Stomach (tissue), 4 donors: Measurements from ENCODE around the gene RNU7-1.

Experiments
- EP300 ChIP-seq: sonication (generic); formaldehyde crosslinking; IDR thresholded peaks from one replicate; pipeline ENCODE4 v1.6.1; 2017; ENCODE audit warnings: antibody characterized with exemption
- POLR2AphosphoS5 ChIP-seq, 3 donors: sonication (generic); formaldehyde crosslinking; IDR thresholded peaks; one replicate each; pipeline ENCODE4 v1.6.1; 2016; ENCODE audit warnings: antibody characterized with exemption in 3 of 3
- TF ChIP-seq, protein P1 (sequence below), 7 experiments: fragments of 450-650 bp in 4 of 7; fragments of 200-600 bp in 3 of 7; sonication (generic) in 3 of 7; IDR thresholded peaks; one replicate each; pipeline ENCODE4 v1.5.1; 2016 to 2019; ENCODE audit warnings: antibody characterized with exemption in 7 of 7, control low read depth in 2 of 7, mild to moderate bottlenecking in 1 of 7

DNA sequence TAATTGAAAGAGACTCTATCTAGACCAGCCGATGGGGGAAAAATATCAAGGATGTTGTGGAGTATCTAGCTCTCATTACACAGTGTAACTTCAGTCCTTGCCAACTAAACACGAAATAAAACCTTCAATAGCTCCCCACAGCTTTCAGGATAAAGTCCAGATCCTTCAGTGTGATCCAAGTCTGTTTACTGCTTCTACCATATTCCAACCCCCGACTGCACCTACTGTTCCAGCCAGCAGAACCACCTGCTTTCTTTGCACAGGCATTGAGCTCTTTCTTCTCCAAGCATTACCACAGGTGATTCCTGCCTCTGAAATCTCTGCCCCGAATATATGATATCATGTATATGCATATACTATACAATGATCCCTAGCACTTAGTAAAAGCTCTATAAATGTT is 41.2 kb upstream of the RNU7-1 start:
- TF ChIP-seq EP300, result no peak
- TF ChIP-seq, protein P1, sequence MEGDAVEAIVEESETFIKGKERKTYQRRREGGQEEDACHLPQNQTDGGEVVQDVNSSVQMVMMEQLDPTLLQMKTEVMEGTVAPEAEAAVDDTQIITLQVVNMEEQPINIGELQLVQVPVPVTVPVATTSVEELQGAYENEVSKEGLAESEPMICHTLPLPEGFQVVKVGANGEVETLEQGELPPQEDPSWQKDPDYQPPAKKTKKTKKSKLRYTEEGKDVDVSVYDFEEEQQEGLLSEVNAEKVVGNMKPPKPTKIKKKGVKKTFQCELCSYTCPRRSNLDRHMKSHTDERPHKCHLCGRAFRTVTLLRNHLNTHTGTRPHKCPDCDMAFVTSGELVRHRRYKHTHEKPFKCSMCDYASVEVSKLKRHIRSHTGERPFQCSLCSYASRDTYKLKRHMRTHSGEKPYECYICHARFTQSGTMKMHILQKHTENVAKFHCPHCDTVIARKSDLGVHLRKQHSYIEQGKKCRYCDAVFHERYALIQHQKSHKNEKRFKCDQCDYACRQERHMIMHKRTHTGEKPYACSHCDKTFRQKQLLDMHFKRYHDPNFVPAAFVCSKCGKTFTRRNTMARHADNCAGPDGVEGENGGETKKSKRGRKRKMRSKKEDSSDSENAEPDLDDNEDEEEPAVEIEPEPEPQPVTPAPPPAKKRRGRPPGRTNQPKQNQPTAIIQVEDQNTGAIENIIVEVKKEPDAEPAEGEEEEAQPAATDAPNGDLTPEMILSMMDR (IDR thresholded peaks at IDR 0.05), result no peak
- no peak for TF ChIP-seq POLR2AphosphoS5 (IDR thresholded peaks at IDR 0.05)
